ENCODE measurements around the gene CACNA1B.

GRCh38 chr9:137986268-137987099 lies 108.9 kb downstream of the CACNA1B start:
- TF ChIP-seq EZH2 (IDR thresholded peaks at IDR 0.05; ENCODE audit: borderline replicate concordance, low read length) (no peak), CTCF (conservative IDR thresholded peaks at IDR 0.05 in 1 of 2, IDR thresholded peaks at IDR 0.05 in 1 of 2; ENCODE audit: extremely low read depth in 1 of 2, insufficient read depth in 1 of 2, low read depth in 1 of 2, low read length in 2 of 2) (no peak)

Data from mammary epithelial cell (primary cell).